Measurements from ENCODE around the gene FBXL16.
"Not testable (repeated sequence)": the region's sequence is repeated elsewhere in the genome, so short reads cannot be mapped to it uniquely, and the experiment has no call there.

GRCh38 chr16:691242-691641, 14.4 kb downstream of the FBXL16 start:
- TF ChIP-seq POLR2AphosphoS5 (IDR thresholded peaks at IDR 0.05; ENCODE audit: low read depth, low read length); POLR2A (IDR thresholded peaks at IDR 0.05; ENCODE audit: low read depth, low read length); TAF1 (IDR thresholded peaks at IDR 0.05; ENCODE audit: borderline replicate concordance, low read depth, low read length): not testable (repeated sequence)
